NCI-H187 (cell line): Measurements from ENCODE around the gene KLB.
"Not testable (repeated sequence)": the region's sequence is repeated elsewhere in the genome, so short reads cannot be mapped to it uniquely, and the experiment has no call there.

Experiments
- DNase-seq, 2 experiments: peaks; one replicate each; lab custom pipeline; 2025; lab: John Stamatoyannopoulos, UW

Gene KLB

GRCh38 chr4:39406763-39407583 lies at the start of gene KLB:
TSS of gene KLB (plus strand) at chr4:39406930. CDS start at chr4:39406950, 20 bp downstream.
- DNase-seq: no peak

GRCh38 chr4:39357002-39357401 lies 49.7 kb upstream of the KLB start:
- DNase-seq: no peak

- DNase-seq: not testable (repeated sequence)
These were observed 46.1 kb upstream of the KLB start for GRCh38 chr4:39360611-39361010.

- no peak for DNase-seq
These were observed 43.9 kb upstream of the KLB start for GRCh38 chr4:39362827-39363226.

GRCh38 chr4:39363773-39364393 lies 42.8 kb upstream of the KLB start:
- DNase-seq: no peak

- DNase-seq: no peak
These were observed 41.4 kb upstream of the KLB start for GRCh38 chr4:39365360-39365759.

- DNase-seq: peak; percentile 93
These were observed 40.6 kb upstream of the KLB start, which contains the start of gene RFC1 for GRCh38 chr4:39365830-39366771. TSS of gene RFC1 (minus strand) at chr4:39366362. CDS start at chr4:39366241, 121 bp downstream.

GRCh38 chr4:39367166-39367565 lies 39.6 kb upstream of the KLB start:
- DNase-seq: no peak

- no peak for DNase-seq
These were observed 37.4 kb upstream of the KLB start for GRCh38 chr4:39369301-39369700.

- not testable (repeated sequence) for DNase-seq
These were observed 35.5 kb upstream of the KLB start for GRCh38 chr4:39371209-39371608.

- DNase-seq: no peak
These were observed 31.3 kb upstream of the KLB start for GRCh38 chr4:39375478-39375877.

- no peak for DNase-seq
These were observed 23.0 kb upstream of the KLB start for GRCh38 chr4:39383690-39384089.

GRCh38 chr4:39384563-39384962 lies 22.2 kb upstream of the KLB start:
- no peak for DNase-seq

GRCh38 chr4:39390603-39391002 lies 16.1 kb upstream of the KLB start:
- DNase-seq: no peak

GRCh38 chr4:39394706-39395105 lies 12.0 kb upstream of the KLB start:
- no peak for DNase-seq

GRCh38 chr4:39401640-39402039 lies 5.1 kb upstream of the KLB start:
- not testable (repeated sequence) for DNase-seq

GRCh38 chr4:39407584-39407885 lies 805 bp downstream of the KLB start:
- DNase-seq: no peak

- no peak for DNase-seq
These were observed 3.7 kb downstream of the KLB start for GRCh38 chr4:39410415-39410814.

- DNase-seq: not testable (repeated sequence)
These were observed 4.8 kb downstream of the KLB start for GRCh38 chr4:39411561-39411960.

- DNase-seq: no peak
These were observed 9.1 kb downstream of the KLB start for GRCh38 chr4:39415678-39416283.

- DNase-seq: no peak
These were observed 15.5 kb downstream of the KLB start for GRCh38 chr4:39422247-39422646.

- not testable (repeated sequence) for DNase-seq
These were observed 18.6 kb downstream of the KLB start for GRCh38 chr4:39425297-39425696.
